A673 (cell line): Measurements from ENCODE around the gene CCR5AS.

Source experiments
- EZH2 ChIP-seq: fragments of 200-600 bp; sonication (generic); IDR thresholded peaks from 2 replicates; pipeline ENCODE4 v1.6.1; 2017; ENCODE audit warnings: borderline replicate concordance, low read depth, mild to moderate bottlenecking, mixed read lengths, antibody characterized with exemption, low read length; ENCODE audit not compliant: poor library complexity, severe bottlenecking
- TF ChIP-seq, protein P1 (sequence below): fragments of 300-800, 200-600 bp; sonication (generic); conservative IDR thresholded peaks from 2 replicates; pipeline ENCODE4 v1.5.1; 2017; ENCODE audit warnings: low read depth, mild to moderate bottlenecking, antibody characterized with exemption, low read length, moderate library complexity, mixed read lengths

GRCh38 chr3:46354984-46355383, 51.9 kb downstream of the CCR5AS start:
- TF ChIP-seq, protein P1, sequence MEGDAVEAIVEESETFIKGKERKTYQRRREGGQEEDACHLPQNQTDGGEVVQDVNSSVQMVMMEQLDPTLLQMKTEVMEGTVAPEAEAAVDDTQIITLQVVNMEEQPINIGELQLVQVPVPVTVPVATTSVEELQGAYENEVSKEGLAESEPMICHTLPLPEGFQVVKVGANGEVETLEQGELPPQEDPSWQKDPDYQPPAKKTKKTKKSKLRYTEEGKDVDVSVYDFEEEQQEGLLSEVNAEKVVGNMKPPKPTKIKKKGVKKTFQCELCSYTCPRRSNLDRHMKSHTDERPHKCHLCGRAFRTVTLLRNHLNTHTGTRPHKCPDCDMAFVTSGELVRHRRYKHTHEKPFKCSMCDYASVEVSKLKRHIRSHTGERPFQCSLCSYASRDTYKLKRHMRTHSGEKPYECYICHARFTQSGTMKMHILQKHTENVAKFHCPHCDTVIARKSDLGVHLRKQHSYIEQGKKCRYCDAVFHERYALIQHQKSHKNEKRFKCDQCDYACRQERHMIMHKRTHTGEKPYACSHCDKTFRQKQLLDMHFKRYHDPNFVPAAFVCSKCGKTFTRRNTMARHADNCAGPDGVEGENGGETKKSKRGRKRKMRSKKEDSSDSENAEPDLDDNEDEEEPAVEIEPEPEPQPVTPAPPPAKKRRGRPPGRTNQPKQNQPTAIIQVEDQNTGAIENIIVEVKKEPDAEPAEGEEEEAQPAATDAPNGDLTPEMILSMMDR, result no peak
- TF ChIP-seq EZH2, result no peak
